HepG2 (cell line): ENCODE data around the gene CDK7. TPM values are rescaled to one million over a fixed set of nuclear protein-coding genes. Genes with fewer than 3 reads are reported as not detected.

Source experiments
- ARID3A ChIP-seq: IDR thresholded peaks from 2 replicates; pipeline ENCODE4 v1.6.1; 2012; ENCODE audit warnings: low read depth, low read length, improper control_type of control experiment
- FOXP4 ChIP-seq: sonication (generic); formaldehyde crosslinking; IDR thresholded peaks from 2 replicates; pipeline ENCODE4 v1.4.0; 2020; ENCODE audit warnings: missing genetic modification reagents
- HNF1A ChIP-seq, 2 experiments: sonication (generic) in 1 of 2; formaldehyde crosslinking in 1 of 2; IDR thresholded peaks; 2 replicates each; pipeline versions ENCODE4 v1.4.0 to v1.6.1; 2016 to 2020; ENCODE audit warnings: borderline replicate concordance in 1 of 2, low read depth in 1 of 2, mild to moderate bottlenecking in 1 of 2, missing genetic modification reagents in 1 of 2
- HNF4A ChIP-seq: sonication (generic); formaldehyde crosslinking; IDR thresholded peaks from 2 replicates; pipeline ENCODE4 v1.4.0; 2020; ENCODE audit warnings: missing genetic modification reagents
- HNRNPUL1 ChIP-seq: fragments of 200-400 bp; formaldehyde crosslinking; IDR thresholded peaks from 2 replicates; pipeline ENCODE4 v1.6.1; 2017; ENCODE audit warnings: low read depth, mild to moderate bottlenecking, low read length, moderate library complexity
- KLF12 ChIP-seq: sonication (generic); formaldehyde crosslinking; IDR thresholded peaks from 2 replicates; pipeline ENCODE4 v1.4.0; 2020; ENCODE audit warnings: missing genetic modification reagents, borderline replicate concordance
- MIXL1 ChIP-seq: IDR thresholded peaks from 2 replicates; pipeline ENCODE4 v1.6.1; 2016
- NCOR1 ChIP-seq: fragments of 200-600 bp; sonication (generic); IDR thresholded peaks from 2 replicates; pipeline ENCODE4 v1.7.0; 2017; ENCODE audit warnings: antibody characterized with exemption, low read length, borderline replicate concordance
- REPIN1 ChIP-seq: sonication (generic); formaldehyde crosslinking; IDR thresholded peaks from 2 replicates; pipeline ENCODE4 v1.8.0; 2022; ENCODE audit warnings: missing genetic modification reagents, low read depth, mild to moderate bottlenecking, borderline replicate concordance
- TFE3 ChIP-seq: IDR thresholded peaks from 2 replicates; pipeline ENCODE4 v1.6.1; 2016
- ZBTB10 ChIP-seq: sonication (generic); formaldehyde crosslinking; IDR thresholded peaks from 2 replicates; pipeline ENCODE4 v1.4.0; 2020; ENCODE audit warnings: missing genetic modification reagents, borderline replicate concordance
- ZNF3 ChIP-seq: IDR thresholded peaks from 2 replicates; pipeline ENCODE4 v1.7.0; 2017; ENCODE audit warnings: inconsistent platforms
- ZNF556 ChIP-seq: sonication (generic); formaldehyde crosslinking; IDR thresholded peaks from 2 replicates; pipeline ENCODE4 v1.4.0; 2020; ENCODE audit warnings: mild to moderate bottlenecking, missing genetic modification reagents, borderline replicate concordance
- ZNF652 ChIP-seq: IDR thresholded peaks from 2 replicates; pipeline ENCODE4 v1.6.1; 2016; ENCODE audit warnings: low read depth, borderline replicate concordance
- ZSCAN31 ChIP-seq: sonication (generic); formaldehyde crosslinking; IDR thresholded peaks from 2 replicates; pipeline ENCODE4 v1.5.0; 2020; ENCODE audit warnings: low read depth, mild to moderate bottlenecking, missing genetic modification reagents
- polyA plus RNA-seq, 8 experiments: library from polyadenylated mRNA; depleted of rRNA in 3 of 8; stranded (reverse) in 7 of 8; unstranded in 1 of 8; fragments of >200 nt; fragmentation: Illumina TruSeq in 4 of 8; extraction: Trizol in 4 of 8; gene quantifications; 2 replicates each; pipeline versions ENCODE4 v1.2.1 to v1.2.3, GENCODE V29; 2011 to 2016; ENCODE audit warnings: low read depth in 4 of 8, missing spikeins in 1 of 8, mixed read lengths in 1 of 8; ENCODE audit not compliant: insufficient read depth in 1 of 8
- total RNA-seq, 5 experiments: library from RNA; depleted of rRNA; stranded (reverse); fragments of >200 nt; fragmentation: Illumina TruSeq; extraction: Trizol; gene quantifications; 2 replicates each; pipeline ENCODE4 v1.2.3, GENCODE V29; 2016; ENCODE audit warnings: low read depth in 1 of 5

The CDK7 gene
- total and polyA plus RNA-seq, 2 of the 13 experiments (the other 11 are each of a cell fraction or from before 2014, with no cell fraction given), result 41.2 to 54.9 TPM

GRCh38 chr5:69225860-69226259 is 8.8 kb upstream of the CDK7 start (continued):
- TF ChIP-seq FOXP4 (CRISPR knock-in tag) (peak; percentile 43; the same call in 1 of the 2 replicates), ZNF3 (CRISPR knock-in tag) (peak; percentile 87), ZBTB10 (CRISPR knock-in tag) (no peak), ZSCAN31 (CRISPR knock-in tag) (no peak), NCOR1 (peak; percentile 45; the same call in 1 of the 2 replicates), ZNF652 (CRISPR knock-in tag) (0 out of 2 replicates have a peak, but pooled peaks have one; percentile 26), MIXL1 (CRISPR knock-in tag) (0 out of 2 replicates have a peak, but pooled peaks have one; percentile 28), TFE3 (CRISPR knock-in tag) (peak; percentile 75), KLF12 (CRISPR knock-in tag) (no peak), HNF4A (CRISPR knock-in tag) (peak; percentile 66), ZNF556 (no peak), HNF1A (IDR thresholded peaks at IDR 0.05; ENCODE audit: low read depth) (peak; percentile 83), HNF1A (CRISPR knock-in tag; IDR thresholded peaks at IDR 0.05; ENCODE audit: borderline replicate concordance) (peak; percentile 86; the same call in 1 of the 2 replicates), HNRNPUL1 (peak; percentile 68; the same call in 1 of the 2 replicates), ARID3A (0 out of 2 replicates have a peak, but pooled peaks have one; percentile 61), REPIN1 (no peak)
